ENCODE results near the gene TERT.

- no peak for TF ChIP-seq POLR2A (IDR thresholded peaks at IDR 0.05; ENCODE audit: low read depth, low read length)
- no peak for TF ChIP-seq TAF1 (IDR thresholded peaks at IDR 0.05; ENCODE audit: low read depth, low read length)
- TF ChIP-seq POLR2AphosphoS5 (IDR thresholded peaks at IDR 0.05; ENCODE audit: low read depth, low read length): no peak
- no peak for TF ChIP-seq SPI1 (IDR thresholded peaks at IDR 0.05; ENCODE audit: low read depth, low read length)
- TF ChIP-seq PAX5 (IDR thresholded peaks at IDR 0.05; ENCODE audit: insufficient read depth, low read length, severe bottlenecking): no peak
These were observed 48.0 kb downstream of the TERT start for GRCh38 chr5:1246711-1247431.
